Sigmoid colon (tissue), 7 donors: ENCODE measurements around the gene OIT3. TPM values are rescaled to one million over a fixed set of nuclear protein-coding genes. Genes with fewer than 3 reads are reported as not detected.

Source experiments
- DNase-seq: peaks from one replicate; pipeline ENCODE4 v3.0.0-alpha.2; 2019
- H3K27ac ChIP-seq, 4 donors: fragments of 200-600 bp; sonication (generic); one replicate each; pipeline ENCODE4 v1.5.1; 2016 to 2019; ENCODE audit warnings: mild to moderate bottlenecking in 1 of 4
- H3K27me3 ChIP-seq, 3 donors: fragments of 200-600 bp; sonication (generic); one replicate each; pipeline ENCODE4 v1.5.1; 2019; ENCODE audit warnings: mild to moderate bottlenecking in 1 of 3
- H3K36me3 ChIP-seq, 4 donors: fragments of 200-600 bp; sonication (generic); one replicate each; pipeline ENCODE4 v1.5.1; 2016 to 2019
- H3K4me1 ChIP-seq, 4 donors: fragments of 200-600 bp; sonication (generic); one replicate each; pipeline ENCODE4 v1.5.1; 2017 to 2019
- H3K4me3 ChIP-seq, 4 donors: fragments of 200-600 bp; sonication (generic); one replicate each; pipeline ENCODE4 v1.5.1; 2017 to 2019; ENCODE audit warnings: mild to moderate bottlenecking in 2 of 4, moderate library complexity in 1 of 4
- H3K9me3 ChIP-seq, 4 donors: fragments of 200-600 bp in 3 of 4; sonication (generic) in 3 of 4; one replicate each; pipeline versions ENCODE4 v1.5.1 to v1.6.1; 2013 to 2019
- EP300 ChIP-seq, 4 donors: sonication (generic); formaldehyde crosslinking; IDR thresholded peaks; one replicate each; pipeline ENCODE4 v1.6.1; 2017; ENCODE audit warnings: antibody characterized with exemption in 4 of 4
- POLR2A ChIP-seq, 2 donors: fragments of 450-650 bp; IDR thresholded peaks; one replicate each; pipeline ENCODE4 v1.6.1; 2016; ENCODE audit warnings: antibody characterized with exemption in 2 of 2, mild to moderate bottlenecking in 2 of 2, moderate library complexity in 2 of 2
- POLR2AphosphoS5 ChIP-seq, 4 donors: sonication (generic); formaldehyde crosslinking; IDR thresholded peaks; one replicate each; pipeline ENCODE4 v1.6.1; 2017; ENCODE audit warnings: antibody characterized with exemption in 4 of 4
- WGBS, 2 donors: extraction: QIAGEN DNeasy Blood & Tissue Kit; methylation state at CpG; one replicate each; pipeline ENCODE4 v1.1.7; 2013; 5-methylcytosine and 5-hydroxymethylcytosine counted together
- intact Hi-C: fragments of 100-400 bp; cut with DNase I; formaldehyde crosslinking; loops from one replicate; pipeline ENCODE4 v1.15.1; 2023
- polyA plus RNA-seq, 3 donors: library from polyadenylated mRNA; stranded (reverse); fragments of 200-250 nt; gene quantifications; one replicate each; pipeline ENCODE4 v1.2.3, GENCODE V29; 2013
- total RNA-seq, 4 donors: library from RNA; depleted of rRNA; stranded (reverse); fragments of >200 nt; gene quantifications; one replicate each; pipeline ENCODE4 v1.1.0, GENCODE V29; 2016
- TF ChIP-seq, protein P1 (sequence below), 4 experiments: fragments of 450-650 bp in 3 of 4; fragments of 200-600 bp in 1 of 4; IDR thresholded peaks; one replicate each; pipeline ENCODE4 v1.5.1; 2016 to 2019; ENCODE audit warnings: antibody characterized with exemption in 4 of 4, mild to moderate bottlenecking in 3 of 4, moderate library complexity in 2 of 4
- donor health status: healthy with polysubstance abuse.
- donor health status: Bipolar disorder and iron deficiency.
- donor health status: healthy.

The OIT3 gene
- total RNA-seq (not detected), polyA plus RNA-seq (under 1 TPM in 1 of 3 donors, not detected in 2; 0.04 TPM)

DNA sequence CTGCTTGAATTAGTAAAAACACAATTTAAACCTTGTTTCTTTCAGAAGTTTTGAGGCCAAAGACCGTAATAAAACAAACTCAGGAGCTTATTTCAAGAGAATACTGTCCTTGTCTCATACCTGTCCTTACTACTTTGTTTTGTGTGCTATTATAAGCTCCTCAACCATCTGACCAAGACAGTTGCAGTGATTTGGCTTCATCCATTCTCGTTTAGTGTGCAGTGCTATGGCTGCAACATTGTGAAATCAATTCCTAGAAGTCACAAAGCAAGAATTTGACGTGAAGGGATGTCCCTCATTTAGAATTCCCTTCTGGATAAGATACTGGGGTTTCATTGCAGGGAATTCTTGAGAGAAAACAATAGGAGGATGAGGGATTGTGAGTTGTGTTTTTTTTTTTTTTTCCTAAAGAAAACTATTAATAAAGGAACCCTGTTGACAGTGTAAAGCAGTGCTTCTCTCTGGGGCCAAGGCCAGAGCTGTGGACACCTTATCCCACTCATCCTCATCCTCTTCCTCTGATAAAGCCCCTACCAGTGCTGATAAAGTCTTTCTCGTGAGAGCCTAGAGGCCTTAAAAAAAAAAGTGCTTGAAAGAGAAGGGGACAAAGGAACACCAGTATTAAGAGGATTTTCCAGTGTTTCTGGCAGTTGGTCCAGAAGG is at the start of gene OIT3:
TSS of gene OIT3 (plus strand) at position 604 of the 663 bp plus-strand sequence. CDS start 60 bp downstream, outside the sequence.
- Histone ChIP-seq H3K4me1 (no peaks in the 10 kb centered on the region), H3K27ac (no peak within 1 kb of the TSS), H3K36me3 (peaks cover 0 to under 1% (median 0%) of the 10 kb centered on the region in 4 donors), H3K27me3 (no peaks in the 10 kb centered on the region), H3K4me3 (no peak within 1 kb of the TSS), H3K9me3 (no peaks in the 10 kb centered on the region)
- intact Hi-C loops, result no loop called here
- no peak for DNase-seq
- 79 to 83% methylated on average over 4 of the region's 4 CpGs for WGBS, 2 donors
- TF ChIP-seq, protein P1, sequence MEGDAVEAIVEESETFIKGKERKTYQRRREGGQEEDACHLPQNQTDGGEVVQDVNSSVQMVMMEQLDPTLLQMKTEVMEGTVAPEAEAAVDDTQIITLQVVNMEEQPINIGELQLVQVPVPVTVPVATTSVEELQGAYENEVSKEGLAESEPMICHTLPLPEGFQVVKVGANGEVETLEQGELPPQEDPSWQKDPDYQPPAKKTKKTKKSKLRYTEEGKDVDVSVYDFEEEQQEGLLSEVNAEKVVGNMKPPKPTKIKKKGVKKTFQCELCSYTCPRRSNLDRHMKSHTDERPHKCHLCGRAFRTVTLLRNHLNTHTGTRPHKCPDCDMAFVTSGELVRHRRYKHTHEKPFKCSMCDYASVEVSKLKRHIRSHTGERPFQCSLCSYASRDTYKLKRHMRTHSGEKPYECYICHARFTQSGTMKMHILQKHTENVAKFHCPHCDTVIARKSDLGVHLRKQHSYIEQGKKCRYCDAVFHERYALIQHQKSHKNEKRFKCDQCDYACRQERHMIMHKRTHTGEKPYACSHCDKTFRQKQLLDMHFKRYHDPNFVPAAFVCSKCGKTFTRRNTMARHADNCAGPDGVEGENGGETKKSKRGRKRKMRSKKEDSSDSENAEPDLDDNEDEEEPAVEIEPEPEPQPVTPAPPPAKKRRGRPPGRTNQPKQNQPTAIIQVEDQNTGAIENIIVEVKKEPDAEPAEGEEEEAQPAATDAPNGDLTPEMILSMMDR (IDR thresholded peaks at IDR 0.05), result no peak

DNA sequence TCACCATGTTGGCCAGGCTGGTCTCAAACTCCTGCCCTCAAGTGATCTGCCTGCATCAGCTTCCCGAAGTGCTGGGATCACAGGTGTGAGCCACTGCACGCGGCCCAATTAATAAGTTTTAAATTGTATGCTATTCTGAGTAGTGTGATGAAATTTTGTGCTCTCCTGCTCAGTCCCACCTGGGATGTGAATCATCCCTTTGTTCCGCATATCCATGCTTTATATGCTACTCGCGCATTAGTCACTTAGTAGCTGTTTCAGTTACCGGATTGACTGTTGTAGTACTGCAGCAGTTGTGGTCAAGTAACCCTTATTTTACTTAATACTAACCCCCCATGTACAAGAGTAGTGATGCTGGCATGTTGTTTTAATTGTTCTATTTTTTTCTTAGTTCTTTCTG is 47.3 kb upstream of the OIT3 start:
- intact Hi-C loops, result no loop called here
- DNase-seq, result no peak
- no peaks in the 10 kb centered on the region for H3K27me3 ChIP-seq
- no peak overlapping the region for H3K4me3 ChIP-seq
- H3K27ac ChIP-seq, result no peak overlapping the region
- no peak for TF ChIP-seq POLR2A (IDR thresholded peaks at IDR 0.05)
- no peaks in the 10 kb centered on the region for H3K36me3 ChIP-seq
- no peaks in the 10 kb centered on the region for H3K4me1 ChIP-seq
- no peaks in the 10 kb centered on the region for H3K9me3 ChIP-seq
- 88 to 91% methylated on average over 7 of the region's 7 CpGs for WGBS, 2 donors

DNA sequence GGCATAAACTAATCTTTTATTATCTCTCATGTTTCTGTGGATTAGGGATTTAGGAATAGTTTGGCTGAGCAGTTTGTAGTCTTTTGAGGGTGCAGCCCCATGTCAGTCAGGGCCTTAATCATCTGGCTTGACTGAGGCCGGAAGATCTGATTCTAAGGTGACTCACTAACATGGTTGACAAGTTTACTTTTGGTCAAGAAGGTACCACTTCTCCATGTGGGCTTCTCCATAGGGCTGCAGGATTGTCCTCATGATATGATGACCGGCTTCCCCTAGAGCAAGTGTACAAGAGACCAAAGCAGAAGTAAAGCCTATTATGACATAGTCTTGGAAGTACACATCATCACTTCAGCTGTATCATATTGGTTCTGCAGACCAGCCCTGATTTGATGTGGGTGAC is 45.9 kb upstream of the OIT3 start:
- Histone ChIP-seq H3K36me3 (no peaks in the 10 kb centered on the region), H3K27me3 (no peaks in the 10 kb centered on the region), H3K4me1 (no peaks in the 10 kb centered on the region), H3K4me3 (no peak overlapping the region), H3K27ac (no peak overlapping the region), H3K9me3 (no peaks in the 10 kb centered on the region)
- no peak for DNase-seq
- WGBS, 2 donors, result 94 to 95% methylated on average over 2 of the region's 2 CpGs
- TF ChIP-seq POLR2AphosphoS5 (IDR thresholded peaks at IDR 0.05) (no peak), POLR2A (IDR thresholded peaks at IDR 0.05) (no peak), EP300 (IDR thresholded peaks at IDR 0.05) (no peak)
- TF ChIP-seq, protein P1 (IDR thresholded peaks at IDR 0.05), result no peak
- intact Hi-C loops, result no loop called here

DNA sequence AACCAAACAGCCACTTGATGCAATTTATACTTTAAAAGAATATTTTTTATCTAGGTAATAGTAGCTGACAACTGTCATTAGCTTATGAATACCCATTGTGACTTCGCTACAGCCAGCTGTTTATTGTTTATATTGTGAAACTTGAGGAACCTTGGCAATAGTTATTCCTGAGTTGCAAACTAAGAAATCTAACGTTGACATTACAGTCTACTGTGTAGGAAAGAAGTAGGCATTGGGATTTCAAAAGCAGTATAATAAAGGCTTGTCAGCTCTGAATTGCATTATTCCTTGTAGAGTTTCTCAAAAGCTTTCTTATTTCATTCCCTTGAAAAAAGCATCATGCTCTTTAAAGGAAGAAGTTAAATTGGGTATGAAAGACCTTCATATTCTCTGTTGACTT is 42.7 kb upstream of the OIT3 start:
- TF ChIP-seq POLR2A (IDR thresholded peaks at IDR 0.05) (no peak), EP300 (IDR thresholded peaks at IDR 0.05) (no peak), POLR2AphosphoS5 (IDR thresholded peaks at IDR 0.05) (no peak)
- TF ChIP-seq, protein P1 (IDR thresholded peaks at IDR 0.05), result no peak
- no peaks in the 10 kb centered on the region for H3K4me1 ChIP-seq
- H3K9me3 ChIP-seq, result no peaks in the 10 kb centered on the region
- intact Hi-C loops, result no loop called here
- no peak overlapping the region for H3K4me3 ChIP-seq
- 88 to 89% methylated on average over 2 of the region's 2 CpGs for WGBS, 2 donors
- DNase-seq, result no peak
- no peaks in the 10 kb centered on the region for H3K36me3 ChIP-seq
- H3K27ac ChIP-seq, result no peak overlapping the region
- H3K27me3 ChIP-seq, result no peaks in the 10 kb centered on the region

DNA sequence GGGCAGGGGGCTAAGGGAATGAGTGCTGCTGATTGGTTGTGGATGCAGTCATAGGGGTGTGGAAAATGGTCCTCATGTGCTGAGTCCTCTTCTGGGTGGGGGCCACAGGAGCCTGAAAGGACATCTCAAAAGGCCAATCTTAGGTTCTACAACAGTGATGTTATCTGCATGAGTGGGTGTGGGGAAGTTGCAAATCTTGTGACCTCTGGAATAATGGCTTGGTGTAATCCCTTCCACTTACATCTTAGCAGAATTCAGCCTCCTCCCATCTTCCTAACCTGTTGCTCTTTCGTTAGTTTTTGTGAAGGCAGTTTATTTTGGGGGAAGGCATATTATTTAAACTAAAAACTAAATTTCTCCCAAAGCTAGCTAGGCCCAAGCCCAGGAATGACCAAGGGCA is 42.0 kb upstream of the OIT3 start:
- H3K4me3 ChIP-seq, result no peak overlapping the region
- no peak overlapping the region for H3K27ac ChIP-seq
- no peaks in the 10 kb centered on the region for H3K9me3 ChIP-seq
- no peak for TF ChIP-seq POLR2A (IDR thresholded peaks at IDR 0.05)
- TF ChIP-seq, protein P1 (IDR thresholded peaks at IDR 0.05), result no peak
- no peak for TF ChIP-seq EP300 (IDR thresholded peaks at IDR 0.05)
- no peak for TF ChIP-seq POLR2AphosphoS5 (IDR thresholded peaks at IDR 0.05)
- no peak for DNase-seq
- WGBS, 2 donors, result 95% methylated on average over 1 of the region's 1 CpG
- no peaks in the 10 kb centered on the region for H3K36me3 ChIP-seq
- intact Hi-C loops, result no loop called here
- H3K4me1 ChIP-seq, result no peaks in the 10 kb centered on the region
- H3K27me3 ChIP-seq, result no peaks in the 10 kb centered on the region
